HL-60 (cell line): ENCODE data around the gene COMMD1.

Experiments used
- GABPA ChIP-seq: IDR thresholded peaks from 2 replicates; pipeline ENCODE4 v1.6.1; 2012; ENCODE audit warnings: low read depth
- POLR2AphosphoS5 ChIP-seq: IDR thresholded peaks from 2 replicates; pipeline ENCODE4 v1.6.1; 2012; ENCODE audit warnings: low read depth
- TF ChIP-seq, protein P1 (sequence below): IDR thresholded peaks from one replicate; pipeline ENCODE4 v1.5.1; 2011; ENCODE audit warnings: low read length, control low read depth, inconsistent platforms; ENCODE audit not compliant: insufficient read depth

DNA sequence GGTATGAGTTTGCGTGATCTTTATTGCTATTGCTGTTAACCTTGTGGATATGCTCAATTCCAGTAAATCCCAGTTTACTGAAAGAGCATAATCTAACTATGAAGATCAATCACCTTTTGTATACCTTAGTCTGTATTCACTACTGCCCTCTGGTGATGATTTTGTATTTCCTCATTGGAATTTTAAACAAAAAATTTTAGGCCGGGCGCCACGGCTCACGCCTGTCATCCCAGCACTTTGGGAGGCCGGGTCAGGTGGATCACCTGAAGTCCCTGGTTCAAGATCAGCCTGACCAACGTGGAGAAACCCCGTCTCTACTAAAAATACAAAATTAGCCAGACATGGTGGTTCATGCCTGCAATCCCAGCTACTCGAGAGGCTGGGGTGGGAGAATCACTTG lies 5.1 kb downstream of the COMMD1 start:
- no peak for TF ChIP-seq POLR2AphosphoS5
- TF ChIP-seq, protein P1, sequence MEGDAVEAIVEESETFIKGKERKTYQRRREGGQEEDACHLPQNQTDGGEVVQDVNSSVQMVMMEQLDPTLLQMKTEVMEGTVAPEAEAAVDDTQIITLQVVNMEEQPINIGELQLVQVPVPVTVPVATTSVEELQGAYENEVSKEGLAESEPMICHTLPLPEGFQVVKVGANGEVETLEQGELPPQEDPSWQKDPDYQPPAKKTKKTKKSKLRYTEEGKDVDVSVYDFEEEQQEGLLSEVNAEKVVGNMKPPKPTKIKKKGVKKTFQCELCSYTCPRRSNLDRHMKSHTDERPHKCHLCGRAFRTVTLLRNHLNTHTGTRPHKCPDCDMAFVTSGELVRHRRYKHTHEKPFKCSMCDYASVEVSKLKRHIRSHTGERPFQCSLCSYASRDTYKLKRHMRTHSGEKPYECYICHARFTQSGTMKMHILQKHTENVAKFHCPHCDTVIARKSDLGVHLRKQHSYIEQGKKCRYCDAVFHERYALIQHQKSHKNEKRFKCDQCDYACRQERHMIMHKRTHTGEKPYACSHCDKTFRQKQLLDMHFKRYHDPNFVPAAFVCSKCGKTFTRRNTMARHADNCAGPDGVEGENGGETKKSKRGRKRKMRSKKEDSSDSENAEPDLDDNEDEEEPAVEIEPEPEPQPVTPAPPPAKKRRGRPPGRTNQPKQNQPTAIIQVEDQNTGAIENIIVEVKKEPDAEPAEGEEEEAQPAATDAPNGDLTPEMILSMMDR = no peak
- no peak for TF ChIP-seq GABPA
